ENCODE results near the gene FGD5.

FGD5 gene

GRCh38 chr3:14818804-14819500 lies at the start of gene FGD5:
TSS of gene FGD5 (plus strand) at chr3:14818962. CDS start at chr3:14819072, 110 bp downstream.
- DNase-seq = no peak

- DNase-seq = no peak
These were observed 49.0 kb upstream of the FGD5 start for GRCh38 chr3:14769544-14770325.

GRCh38 chr3:14770591-14770990 lies 48.2 kb upstream of the FGD5 start:
- no peak for DNase-seq

GRCh38 chr3:14771593-14772497 lies 46.9 kb upstream of the FGD5 start:
- DNase-seq = no peak

GRCh38 chr3:14772533-14773138 lies 46.1 kb upstream of the FGD5 start:
- DNase-seq = no peak

GRCh38 chr3:14773281-14773680 lies 45.5 kb upstream of the FGD5 start:
- no peak for DNase-seq

GRCh38 chr3:14773691-14774128 lies 45.1 kb upstream of the FGD5 start:
- DNase-seq = no peak

GRCh38 chr3:14774431-14774830 lies 44.3 kb upstream of the FGD5 start:
- no peak for DNase-seq

- no peak for DNase-seq
These were observed 43.8 kb upstream of the FGD5 start for GRCh38 chr3:14775011-14775410.

GRCh38 chr3:14775563-14775962 lies 43.2 kb upstream of the FGD5 start:
- DNase-seq = no peak

GRCh38 chr3:14779069-14779685 lies 39.6 kb upstream of the FGD5 start:
- no peak for DNase-seq

- no peak for DNase-seq
These were observed 37.7 kb upstream of the FGD5 start for GRCh38 chr3:14780927-14781507.

- no peak for DNase-seq
These were observed 35.2 kb upstream of the FGD5 start for GRCh38 chr3:14783480-14784086.

GRCh38 chr3:14784087-14784681 lies 34.6 kb upstream of the FGD5 start:
- no peak for DNase-seq

GRCh38 chr3:14785207-14786155 lies 33.3 kb upstream of the FGD5 start:
- no peak for DNase-seq

GRCh38 chr3:14786369-14786768 lies 32.4 kb upstream of the FGD5 start:
- no peak for DNase-seq

- no peak for DNase-seq
These were observed 31.1 kb upstream of the FGD5 start for GRCh38 chr3:14787630-14788029.

- DNase-seq = no peak
These were observed 30.1 kb upstream of the FGD5 start for GRCh38 chr3:14788644-14789043.

GRCh38 chr3:14789221-14789620 lies 29.5 kb upstream of the FGD5 start:
- no peak for DNase-seq

Data from cerebellar nuclear complex (tissue), 1 donor.